ENCODE measurements around the gene PSMA7. TPM values are rescaled to one million over a fixed set of nuclear protein-coding genes. Genes with fewer than 3 reads are reported as not detected.
A peak's percentile ranks its signal among the peaks of the same experiment; 100 is the strongest.

The PSMA7 gene
- total and polyA plus RNA-seq, 2 of the 8 experiments (the other 6 are each of a cell fraction or from before 2014, with no cell fraction given): 361 to 648 TPM

- Histone ChIP-seq H2AFZ (ENCODE audit: low read length) (no peak overlapping the region), H3K14ac (ENCODE audit: insufficient read length) (no peak overlapping the region), H2BK20ac (ENCODE audit: low read length) (no peak overlapping the region), H3K4me1 (replicated peaks in 1 of 4; ENCODE audit: control insufficient read depth in 3 of 4, insufficient read depth in 4 of 4, low read length in 3 of 4) (no peaks in the 10 kb centered on the region; a peak in 1 of 7 replicates), H3K9me3 (ENCODE audit: insufficient read depth in 2 of 2, low read depth in 1 of 2, low read length in 1 of 2) (no peaks in the 10 kb centered on the region), H2BK15ac (ENCODE audit: low read length) (no peak overlapping the region), H3K27ac (ENCODE audit: low read depth, low read length) (no peak overlapping the region), H4K20me1 (replicated peaks in 1 of 2; ENCODE audit: control insufficient read depth in 1 of 2, insufficient read depth in 2 of 2, low read length in 2 of 2) (peaks cover 0 to 4% of the 10 kb centered on the region in 2 experiments), H3K23me2 (ENCODE audit: low read depth, low read length) (peaks cover under 1% of the 10 kb centered on the region), H3K79me2 (ENCODE audit: control insufficient read depth in 1 of 2, insufficient read depth in 2 of 2, low read length in 2 of 2) (no peaks in the 10 kb centered on the region), H3K4me2 (ENCODE audit: insufficient read depth in 1 of 2, low read depth in 2 of 2, low read length in 2 of 2) (no peak overlapping the region), H4K5ac (ENCODE audit: insufficient read length, low read depth, low read length) (no peak overlapping the region), H4K91ac (replicated peaks; ENCODE audit: insufficient read length, low read length) (no peak overlapping the region), H2BK5ac (ENCODE audit: low read depth, low read length) (no peak overlapping the region), H3K4ac (replicated peaks; ENCODE audit: insufficient read length, low read depth, low read length) (no peak overlapping the region), H3K56ac (replicated peaks; ENCODE audit: insufficient read length, low read depth, low read length) (no peak overlapping the region), H3K23ac (ENCODE audit: insufficient read length) (no peak overlapping the region), H3K9ac (replicated peaks in 1 of 4; ENCODE audit: extremely low read depth in 1 of 4, low read depth in 3 of 4, low read length in 3 of 4) (no peak overlapping the region), H2BK12ac (ENCODE audit: low read depth, low read length) (no peak overlapping the region), H2BK120ac (replicated peaks; ENCODE audit: low read depth, low read length) (no peak overlapping the region), H3K36me3 (ENCODE audit: control insufficient read depth in 2 of 4, insufficient read depth in 4 of 4, low read length in 3 of 4) (peaks cover 2 to 26% (median 13%) of the 10 kb centered on the region in 4 experiments; a peak in 6 of 8 replicates), H3K18ac (ENCODE audit: extremely low read depth, low read length) (no peak overlapping the region), H4K8ac (ENCODE audit: extremely low read depth, insufficient read depth, low read length) (no peak overlapping the region), H2AK5ac (ENCODE audit: low read depth, low read length) (no peak overlapping the region), H3K79me1 (ENCODE audit: low read depth, low read length) (no peaks in the 10 kb centered on the region), H3K27me3 (replicated peaks in 1 of 4; ENCODE audit: control insufficient read depth in 3 of 4, extremely low read depth in 1 of 4, insufficient read depth in 3 of 4, low read length in 3 of 4) (no peaks in the 10 kb centered on the region), H3K4me3 (ENCODE audit: extremely low read depth in 1 of 4, insufficient read depth in 2 of 4, low read depth in 3 of 4, low read length in 4 of 4) (no peak overlapping the region)
- ChIA-PET CTCF (ENCODE audit: partially characterized antibody) (interaction anchor here (0.6 to 2.0 kb wide), 3 partner anchors 11 to 148 kb away, joined by 3 to 6 read pairs (median 4); no protein-coding TSS in a partner anchor), POLR2A (ENCODE audit: partially characterized antibody) (interaction anchor here (0.6 kb wide), 1 partner anchor 181 kb away, joined by 3 read pairs; no protein-coding TSS in a partner anchor)
- 93% methylated on average over 9 of the region's 9 CpGs; no CpG with 5 or more reads in 1 of the 2 experiments for WGBS, 2 experiments (ENCODE audit: extremely low coverage in 1 of 2, insufficient coverage in 1 of 2, insufficient read length in 1 of 2, insufficient replicate concordance in 2 of 2, low coverage in 1 of 2, low lambda C conversion rate in 2 of 2, missing lambda C conversion rate in 1 of 2)
- FAIRE-seq: no peak
- no peak for DNase-seq (ENCODE audit: low read depth in 1 of 2, low spot score in 2 of 2)
- TF ChIP-seq POLR2AphosphoS5 (IDR thresholded peaks at IDR 0.05; ENCODE audit: low read depth, low read length): 0 out of 2 replicates have a peak, but pooled peaks have one; percentile 2
- no peak for TF ChIP-seq CBX8 (IDR thresholded peaks at IDR 0.05; ENCODE audit: borderline replicate concordance, low read depth, low read length)
These were observed 34.1 kb upstream of the PSMA7 start for GRCh38 chr20:62177307-62177706.
